Lower leg skin (tissue), 3 donors: ENCODE results near the gene TPPP.

Experiments
- CTCF ChIP-seq, 3 donors: fragments of 450-650 bp; IDR thresholded peaks; one replicate each; pipeline ENCODE4 v1.5.1; 2016; ENCODE audit warnings: antibody characterized with exemption in 3 of 3, mild to moderate bottlenecking in 3 of 3, moderate library complexity in 2 of 3
- POLR2A ChIP-seq, 2 donors: fragments of 450-650 bp; IDR thresholded peaks; one replicate each; pipeline ENCODE4 v1.6.1; 2016 to 2017; ENCODE audit warnings: antibody characterized with exemption in 2 of 2, mild to moderate bottlenecking in 1 of 2, moderate library complexity in 1 of 2

- TF ChIP-seq CTCF (IDR thresholded peaks at IDR 0.05) (no peak), POLR2A (IDR thresholded peaks at IDR 0.05) (no peak)
Measured at GRCh38 chr5:644509-644908, 48.6 kb downstream of the TPPP start.
